ENCODE measurements around the gene PCDHA4. TPM values are rescaled to one million over a fixed set of nuclear protein-coding genes. Genes with fewer than 3 reads are reported as not detected.
"Not testable (repeated sequence)": the region's sequence is repeated elsewhere in the genome, so short reads cannot be mapped to it uniquely, and the experiment has no call there.

The PCDHA4 gene
- total RNA-seq, 4 donors from 2014 or later = 0.20 to 0.23 TPM; not detected in 2

DNA sequence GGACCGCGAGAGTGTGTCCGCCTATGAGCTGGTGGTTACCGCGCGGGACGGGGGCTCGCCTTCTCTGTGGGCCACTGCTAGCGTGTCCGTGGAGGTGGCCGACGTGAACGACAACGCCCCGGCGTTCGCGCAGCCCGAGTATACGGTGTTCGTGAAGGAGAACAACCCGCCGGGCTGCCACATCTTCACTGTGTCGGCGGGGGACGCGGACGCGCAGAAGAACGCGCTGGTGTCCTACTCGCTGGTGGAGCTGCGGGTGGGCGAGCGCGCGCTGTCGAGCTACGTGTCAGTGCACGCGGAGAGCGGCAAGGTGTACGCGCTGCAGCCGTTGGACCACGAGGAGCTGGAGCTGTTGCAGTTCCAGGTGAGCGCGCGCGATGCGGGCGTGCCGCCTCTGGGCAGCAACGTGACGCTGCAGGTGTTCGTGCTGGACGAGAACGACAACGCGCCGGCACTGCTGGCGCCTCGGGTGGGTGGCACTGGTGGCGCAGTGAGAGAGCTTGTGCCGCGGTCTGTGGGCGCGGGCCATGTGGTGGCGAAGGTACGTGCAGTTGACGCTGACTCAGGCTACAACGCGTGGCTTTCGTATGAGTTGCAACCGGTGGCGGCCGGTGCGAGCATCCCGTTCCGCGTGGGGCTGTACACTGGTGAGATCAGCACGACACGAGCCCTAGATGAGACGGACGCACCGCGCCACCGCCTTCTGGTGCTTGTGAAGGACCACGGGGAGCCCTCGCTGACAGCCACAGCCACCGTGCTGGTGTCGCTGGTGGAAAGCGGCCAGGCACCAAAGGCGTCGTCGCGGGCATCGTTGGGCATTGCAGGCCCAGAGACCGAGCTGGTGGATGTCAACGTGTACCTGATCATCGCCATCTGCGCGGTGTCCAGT lies 29.0 kb downstream of the PCDHA4 start:
- H3K4me1 ChIP-seq = no peaks in the 10 kb centered on the region
- peaks cover 0 to 8% (median 0%) of the 10 kb centered on the region in 3 donors for H3K9me3 ChIP-seq
- peaks cover 0 to 13% (median 11%) of the 10 kb centered on the region in 3 donors for H3K27me3 ChIP-seq
- in situ Hi-C loops (cut with MboI; ENCODE audit: low sequenced_read_pairs in 4 of 4) (no loop called here), intact Hi-C loops (cut with DNase I; ENCODE audit: low total_unique reads) (no loop called here)
- H3K4me3 ChIP-seq = no peak overlapping the region
- ATAC-seq = no peak
- H3K27ac ChIP-seq = no peak overlapping the region
- no peak for TF ChIP-seq POLR2A (IDR thresholded peaks at IDR 0.05)
- TF ChIP-seq, protein P1, sequence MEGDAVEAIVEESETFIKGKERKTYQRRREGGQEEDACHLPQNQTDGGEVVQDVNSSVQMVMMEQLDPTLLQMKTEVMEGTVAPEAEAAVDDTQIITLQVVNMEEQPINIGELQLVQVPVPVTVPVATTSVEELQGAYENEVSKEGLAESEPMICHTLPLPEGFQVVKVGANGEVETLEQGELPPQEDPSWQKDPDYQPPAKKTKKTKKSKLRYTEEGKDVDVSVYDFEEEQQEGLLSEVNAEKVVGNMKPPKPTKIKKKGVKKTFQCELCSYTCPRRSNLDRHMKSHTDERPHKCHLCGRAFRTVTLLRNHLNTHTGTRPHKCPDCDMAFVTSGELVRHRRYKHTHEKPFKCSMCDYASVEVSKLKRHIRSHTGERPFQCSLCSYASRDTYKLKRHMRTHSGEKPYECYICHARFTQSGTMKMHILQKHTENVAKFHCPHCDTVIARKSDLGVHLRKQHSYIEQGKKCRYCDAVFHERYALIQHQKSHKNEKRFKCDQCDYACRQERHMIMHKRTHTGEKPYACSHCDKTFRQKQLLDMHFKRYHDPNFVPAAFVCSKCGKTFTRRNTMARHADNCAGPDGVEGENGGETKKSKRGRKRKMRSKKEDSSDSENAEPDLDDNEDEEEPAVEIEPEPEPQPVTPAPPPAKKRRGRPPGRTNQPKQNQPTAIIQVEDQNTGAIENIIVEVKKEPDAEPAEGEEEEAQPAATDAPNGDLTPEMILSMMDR (IDR thresholded peaks at IDR 0.05 in 4 of 5, conservative IDR thresholded peaks at IDR 0.05 in 1 of 5) = no peak
- H3K36me3 ChIP-seq = no peaks in the 10 kb centered on the region
- DNase-seq = no peak

DNA sequence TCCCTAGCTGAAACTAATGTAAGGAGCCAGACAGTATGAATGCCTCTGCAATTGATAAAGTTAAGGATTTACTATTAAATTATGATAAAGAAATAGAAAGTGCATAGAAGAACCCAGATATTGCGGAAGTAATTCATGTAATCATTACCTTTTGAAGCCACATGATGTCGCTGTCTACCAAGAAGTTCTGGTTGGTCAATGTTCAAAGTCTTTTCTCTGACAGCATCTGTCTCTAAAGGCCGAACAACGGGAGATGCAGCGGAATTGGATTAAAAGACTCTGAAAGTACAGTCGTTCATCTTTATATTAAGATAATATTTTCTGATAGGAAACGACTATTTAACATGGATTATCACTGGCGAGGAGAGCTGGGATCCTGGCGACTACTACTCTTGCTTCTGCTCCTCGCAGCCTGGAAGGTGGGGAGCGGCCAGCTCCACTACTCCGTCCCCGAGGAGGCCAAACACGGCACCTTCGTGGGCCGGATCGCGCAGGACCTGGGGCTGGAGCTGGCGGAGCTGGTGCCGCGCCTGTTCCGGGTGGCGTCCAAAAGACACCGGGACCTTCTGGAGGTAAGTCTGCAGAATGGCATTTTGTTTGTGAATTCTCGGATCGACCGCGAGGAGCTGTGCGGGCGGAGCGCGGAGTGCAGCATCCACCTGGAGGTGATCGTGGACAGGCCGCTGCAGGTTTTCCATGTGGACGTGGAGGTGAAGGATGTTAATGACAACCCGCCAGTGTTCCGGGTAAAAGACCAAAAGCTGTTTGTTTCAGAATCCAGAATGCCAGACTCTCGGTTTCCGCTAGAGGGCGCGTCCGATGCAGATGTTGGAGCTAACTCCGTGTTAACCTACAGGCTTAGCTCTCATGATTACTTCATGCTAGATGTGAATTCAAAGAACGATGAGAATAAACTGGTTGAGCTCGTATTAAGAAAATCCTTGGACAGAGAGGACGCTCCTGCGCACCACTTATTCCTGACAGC lies 34.4 kb downstream of the PCDHA4 start, which contains the start of gene PCDHA8:
Gene PCDHA8, plus strand, starts transcription at position 210 of the 985 bp plus-strand sequence. Its CDS starts 135 bp downstream, at position 345.
- in situ Hi-C loops (cut with MboI; ENCODE audit: low sequenced_read_pairs in 4 of 4) = no loop called here
- Histone ChIP-seq H3K27me3 (peaks cover 0 to 6% (median 3%) of the 10 kb centered on the region in 3 donors), H3K4me3 (no peak within 1 kb of the TSS), H3K9me3 (peaks cover 0 to 9% (median 0%) of the 10 kb centered on the region in 3 donors), H3K27ac (no peak within 1 kb of the TSS), H3K36me3 (no peaks in the 10 kb centered on the region), H3K4me1 (no peaks in the 10 kb centered on the region)
- ATAC-seq (no peak), DNase-seq (no peak)
- intact Hi-C loops (cut with DNase I; ENCODE audit: low total_unique reads) = no loop called here
- TF ChIP-seq, protein P1 (IDR thresholded peaks at IDR 0.05 in 4 of 5, conservative IDR thresholded peaks at IDR 0.05 in 1 of 5) = no peak
- no peak for TF ChIP-seq POLR2A (IDR thresholded peaks at IDR 0.05)

DNA sequence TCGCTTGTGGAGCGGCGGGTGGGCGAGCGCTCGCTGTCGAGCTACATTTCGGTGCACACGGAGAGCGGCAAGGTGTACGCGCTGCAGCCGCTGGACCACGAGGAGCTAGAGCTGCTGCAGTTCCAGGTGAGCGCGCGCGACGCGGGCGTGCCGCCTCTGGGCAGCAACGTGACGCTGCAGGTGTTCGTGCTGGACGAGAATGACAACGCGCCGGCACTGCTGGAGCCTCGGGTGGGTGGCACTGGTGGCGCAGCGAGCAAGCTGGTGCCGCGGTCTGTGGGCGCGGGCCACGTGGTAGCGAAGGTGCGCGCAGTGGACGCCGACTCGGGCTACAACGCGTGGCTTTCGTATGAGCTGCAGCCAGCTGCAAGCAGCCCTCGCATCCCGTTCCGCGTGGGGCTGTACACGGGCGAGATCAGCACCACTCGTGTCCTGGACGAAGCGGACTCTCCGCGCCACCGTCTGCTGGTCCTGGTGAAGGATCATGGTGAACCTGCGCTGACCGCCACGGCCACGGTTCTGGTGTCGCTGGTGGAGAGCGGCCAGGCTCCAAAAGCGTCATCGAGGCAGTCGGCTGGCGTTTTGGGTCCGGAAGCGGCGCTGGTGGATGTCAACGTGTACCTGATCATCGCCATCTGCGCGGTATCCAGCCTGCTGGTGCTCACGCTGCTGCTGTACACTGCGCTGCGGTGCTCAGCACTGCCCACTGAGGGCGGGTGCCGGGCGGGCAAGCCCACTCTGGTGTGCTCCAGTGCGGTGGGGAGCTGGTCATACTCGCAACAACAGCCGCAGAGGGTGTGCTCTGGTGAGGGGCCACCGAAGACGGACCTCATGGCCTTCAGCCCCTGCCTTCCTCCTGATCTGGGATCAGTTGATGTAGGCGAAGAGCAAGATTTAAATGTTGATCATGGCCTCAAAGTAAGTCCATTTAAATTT lies 36.2 kb downstream of the PCDHA4 start:
- H3K27me3 ChIP-seq = peaks cover 0 to 10% (median 6%) of the 10 kb centered on the region in 3 donors
- intact Hi-C loops (cut with DNase I; ENCODE audit: low total_unique reads) (no loop called here), in situ Hi-C loops (cut with MboI; ENCODE audit: low sequenced_read_pairs in 4 of 4) (no loop called here)
- DNase-seq = no peak
- no peak overlapping the region for H3K27ac ChIP-seq
- ATAC-seq = no peak
- no peaks in the 10 kb centered on the region for H3K36me3 ChIP-seq
- TF ChIP-seq, protein P1 (IDR thresholded peaks at IDR 0.05 in 4 of 5, conservative IDR thresholded peaks at IDR 0.05 in 1 of 5) = no peak
- no peak for TF ChIP-seq POLR2A (IDR thresholded peaks at IDR 0.05)
- H3K4me1 ChIP-seq = no peaks in the 10 kb centered on the region
- H3K9me3 ChIP-seq = peaks cover 0 to 10% (median 0%) of the 10 kb centered on the region in 3 donors
- no peak overlapping the region for H3K4me3 ChIP-seq

DNA sequence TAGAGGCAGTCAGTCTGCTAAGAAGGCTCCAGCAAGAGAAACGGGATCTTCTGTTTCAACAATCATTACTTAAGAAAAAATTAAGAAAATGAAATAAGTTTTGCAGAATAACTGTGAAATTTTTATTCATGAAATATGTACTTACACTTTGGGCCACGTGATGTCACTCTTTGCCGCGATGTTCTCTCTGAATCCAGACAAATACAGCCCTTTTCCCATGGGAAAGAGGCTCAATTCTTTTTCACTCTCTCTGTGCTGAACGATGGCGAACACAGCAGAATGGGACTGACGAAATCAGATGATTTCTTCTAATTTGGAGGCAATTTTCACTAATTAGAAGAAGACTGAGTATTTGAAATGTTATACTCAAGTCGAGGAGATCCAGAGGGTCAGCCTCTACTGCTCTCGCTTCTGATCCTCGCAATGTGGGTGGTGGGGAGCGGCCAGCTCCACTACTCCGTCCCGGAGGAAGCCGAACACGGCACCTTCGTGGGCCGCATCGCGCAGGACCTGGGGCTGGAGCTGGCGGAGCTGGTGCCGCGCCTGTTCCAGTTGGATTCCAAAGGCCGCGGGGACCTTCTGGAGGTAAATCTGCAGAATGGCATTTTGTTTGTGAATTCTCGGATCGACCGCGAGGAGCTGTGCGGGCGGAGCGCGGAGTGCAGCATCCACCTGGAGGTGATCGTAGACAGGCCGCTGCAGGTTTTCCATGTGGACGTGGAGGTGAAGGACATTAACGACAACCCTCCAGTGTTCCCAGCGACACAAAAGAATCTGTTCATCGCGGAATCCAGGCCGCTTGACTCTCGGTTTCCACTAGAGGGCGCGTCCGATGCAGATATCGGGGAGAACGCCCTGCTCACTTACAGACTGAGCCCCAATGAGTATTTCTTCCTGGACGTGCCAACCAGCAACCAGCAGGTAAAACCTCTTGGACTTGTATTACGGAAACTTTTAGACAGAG lies 41.6 kb downstream of the PCDHA4 start, which contains the start of gene PCDHA9:
Gene PCDHA9, plus strand, starts transcription at position 244 of the 964 bp plus-strand sequence. Its CDS starts 114 bp downstream, at position 358.
- intact Hi-C loops (cut with DNase I; ENCODE audit: low total_unique reads); ATAC-seq; H3K4me1 ChIP-seq; H3K9me3 ChIP-seq; H3K4me3 ChIP-seq; DNase-seq; H3K27ac ChIP-seq; in situ Hi-C loops (cut with MboI; ENCODE audit: low sequenced_read_pairs in 4 of 4); H3K36me3 ChIP-seq: not testable (repeated sequence)
- peaks cover 4 to 18% (median 6%) of the 10 kb centered on the region in 3 donors for H3K27me3 ChIP-seq

GRCh38 chr5:140849831-140850634 lies 43.2 kb downstream of the PCDHA4 start:
- H3K4me3 ChIP-seq; H3K9me3 ChIP-seq; ATAC-seq; H3K36me3 ChIP-seq; DNase-seq; in situ Hi-C loops (cut with MboI; ENCODE audit: low sequenced_read_pairs in 4 of 4); H3K27ac ChIP-seq; H3K4me1 ChIP-seq; intact Hi-C loops (cut with DNase I; ENCODE audit: low total_unique reads): not testable (repeated sequence)
- H3K27me3 ChIP-seq = peaks cover 4 to 18% (median 6%) of the 10 kb centered on the region in 3 donors

All from gastrocnemius medialis (tissue), 4 donors.